HG03469 (cell line): Measurements from ENCODE around the gene PACSIN3.
"Not testable (repeated sequence)": the region's sequence is repeated elsewhere in the genome, so short reads cannot be mapped to it uniquely, and the experiment has no call there.

Source experiments
- ATAC-seq: cut with Tn5 transposase; IDR thresholded peaks from one replicate; pipeline ENCODE4 v1.9.1; 2021; ENCODE audit warnings: mild to moderate bottlenecking, moderate library complexity, moderate number of reproducible peaks; ENCODE audit not compliant: unreplicated experiment

The PACSIN3 gene

GRCh38 chr11:47198161-47198560 lies 11.9 kb upstream of the PACSIN3 start:
- not testable (repeated sequence) for ATAC-seq

- ATAC-seq = no peak
These were observed 5.9 kb upstream of the PACSIN3 start for GRCh38 chr11:47192111-47192510.

- ATAC-seq = not testable (repeated sequence)
These were observed 4.9 kb upstream of the PACSIN3 start for GRCh38 chr11:47191137-47191536.

- no peak for ATAC-seq
These were observed 3.0 kb upstream of the PACSIN3 start for GRCh38 chr11:47189100-47189834.

GRCh38 chr11:47188259-47188658 lies 2.0 kb upstream of the PACSIN3 start:
- no peak for ATAC-seq

- ATAC-seq = no peak
These were observed 1.5 kb upstream of the PACSIN3 start for GRCh38 chr11:47187723-47188122.

GRCh38 chr11:47186700-47187695 lies 764 bp upstream of the PACSIN3 start:
- ATAC-seq = no peak

- no peak for ATAC-seq
These were observed 744 bp downstream of the PACSIN3 start for GRCh38 chr11:47185305-47186075.

- no peak for ATAC-seq
These were observed 1.4 kb downstream of the PACSIN3 start for GRCh38 chr11:47184711-47185304.

GRCh38 chr11:47183969-47184368 lies 2.3 kb downstream of the PACSIN3 start:
- no peak for ATAC-seq

- no peak for ATAC-seq
These were observed 3.0 kb downstream of the PACSIN3 start for GRCh38 chr11:47183031-47183856.

GRCh38 chr11:47182380-47182779 lies 3.9 kb downstream of the PACSIN3 start:
- no peak for ATAC-seq

- ATAC-seq = no peak
These were observed 5.0 kb downstream of the PACSIN3 start for GRCh38 chr11:47181271-47181670.

- no peak for ATAC-seq
These were observed 6.0 kb downstream of the PACSIN3 start for GRCh38 chr11:47180006-47180787.

GRCh38 chr11:47179655-47179991 lies 6.6 kb downstream of the PACSIN3 start:
- ATAC-seq = no peak

- ATAC-seq = no peak
These were observed 7.2 kb downstream of the PACSIN3 start for GRCh38 chr11:47178737-47179654.

GRCh38 chr11:47178316-47178715 lies 7.9 kb downstream of the PACSIN3 start:
- ATAC-seq = no peak

GRCh38 chr11:47177846-47178245 lies 8.4 kb downstream of the PACSIN3 start:
- ATAC-seq = no peak
